Adipose tissue (tissue), 3 donors: ENCODE measurements around the gene VPS11. TPM values are rescaled to one million over a fixed set of nuclear protein-coding genes. Genes with fewer than 3 reads are reported as not detected.

ENCODE experiments used
- H3K27ac ChIP-seq: one replicate; pipeline ENCODE4 v1.5.1; 2013; ENCODE audit warnings: low read depth, low read length
- WGBS, 3 donors: extraction: QIAGEN DNeasy Blood & Tissue Kit; methylation state at CpG; one replicate each; pipeline ENCODE4 v1.1.7; 2013; 5-methylcytosine and 5-hydroxymethylcytosine counted together
- polyA plus RNA-seq, 3 donors: library from polyadenylated mRNA; stranded (reverse); fragments of 200-250 nt; gene quantifications; one replicate each; pipeline ENCODE4 v1.2.3, GENCODE V29; 2013
- donor health status: healthy with polysubstance abuse.
- donor health status: Bipolar disorder and iron deficiency.
- donor health status: healthy.

Gene VPS11
- polyA plus RNA-seq: 10 to 100 TPM; 20.5 to 35.2 (median 30.7) TPM

- peak within 1 kb of the TSS; percentile 86 for H3K27ac ChIP-seq
Observed at GRCh38 chr11:119067371-119068222, at the start of gene VPS11. Gene VPS11 (plus strand): TSS chr11:119067818. CDS start chr11:119067824, 6 bp downstream.

DNA sequence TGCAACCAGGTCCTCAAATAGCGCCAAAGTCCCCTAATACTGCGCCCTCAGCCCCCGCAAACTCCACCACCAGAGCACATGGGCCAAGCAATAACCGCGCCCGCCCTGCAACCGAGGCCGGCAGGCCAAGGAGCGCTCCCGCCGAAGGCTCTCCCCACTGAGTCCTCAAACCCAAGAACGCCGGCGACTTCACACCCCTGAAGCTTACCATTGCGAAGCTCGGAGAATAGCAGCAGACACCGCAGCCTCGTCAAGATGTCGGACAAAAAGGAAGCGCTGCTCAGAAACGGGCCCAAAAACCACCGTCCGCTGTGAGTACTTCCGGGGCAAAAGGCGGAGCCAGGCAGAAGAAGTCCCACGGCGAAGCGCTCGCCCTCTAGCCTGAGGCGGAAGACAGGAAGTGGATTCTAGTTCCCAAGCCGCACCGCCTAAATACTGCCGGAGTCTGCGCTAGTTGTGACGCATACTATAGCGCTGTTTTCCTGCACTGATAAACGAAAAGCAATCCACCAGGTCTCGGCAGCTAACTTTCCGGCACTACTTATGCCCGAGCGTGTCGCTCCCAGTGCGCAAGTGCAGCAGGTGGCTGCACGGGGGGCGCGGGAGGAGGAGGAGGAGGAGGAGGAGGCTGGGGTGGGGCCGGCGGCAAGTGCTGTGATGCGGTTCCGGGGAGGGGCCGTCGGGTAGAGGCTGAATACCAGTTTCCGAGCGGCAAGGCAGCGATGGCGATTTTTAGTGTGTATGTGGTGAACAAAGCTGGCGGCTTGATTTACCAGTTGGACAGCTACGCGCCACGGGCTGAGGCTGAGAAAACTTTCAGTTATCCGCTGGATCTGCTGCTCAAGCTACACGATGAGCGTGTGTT, 49.3 kb upstream of the VPS11 start, which contains the start of the genes RPS25 and TRAPPC4:
RPS25 (minus strand) TSS at position 270 of the 865 bp plus-strand sequence; CDS start at position 211, 59 bp downstream.
TRAPPC4 (plus strand) TSS at position 693 of the 865 bp plus-strand sequence; CDS start at position 723, 30 bp downstream.
- 0 to 1% (median 1%) methylated on average over 63 of the region's 63 CpGs for WGBS, 3 donors
- H3K27ac ChIP-seq: peak within 1 kb of the TSS; percentile 98

More at GRCh38 chr11:119067371-119068222, at the start of gene VPS11:
- 0% methylated on average over 49 of the region's 49 CpGs for WGBS, 3 donors

GRCh38 chr11:119019996-119020395, 47.6 kb upstream of the VPS11 start:
- 30 to 46% (median 43%) methylated on average over 2 of the region's 2 CpGs for WGBS, 3 donors
- H3K27ac ChIP-seq: no peak overlapping the region

DNA sequence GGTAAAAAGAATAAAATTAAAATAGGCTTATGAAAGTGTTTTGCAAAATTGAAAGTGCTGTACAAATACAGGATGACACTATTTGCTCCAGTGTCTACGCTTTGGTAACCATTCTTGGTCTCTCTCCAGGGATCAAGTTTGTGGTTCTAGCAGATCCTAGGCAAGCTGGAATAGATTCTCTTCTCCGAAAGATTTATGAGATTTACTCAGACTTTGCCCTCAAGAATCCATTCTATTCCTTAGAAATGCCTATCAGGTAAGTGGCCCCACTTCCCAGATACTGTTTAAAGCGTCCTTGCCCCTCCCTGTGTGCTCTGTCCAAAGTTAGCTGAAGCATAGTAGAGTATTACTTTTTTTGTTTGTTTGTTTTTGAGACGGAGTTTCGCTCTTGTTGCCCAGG, 46.0 kb upstream of the VPS11 start:
- no peak overlapping the region for H3K27ac ChIP-seq
- WGBS, 3 donors: 75 to 90% (median 86%) methylated on average over 5 of the region's 5 CpGs

DNA sequence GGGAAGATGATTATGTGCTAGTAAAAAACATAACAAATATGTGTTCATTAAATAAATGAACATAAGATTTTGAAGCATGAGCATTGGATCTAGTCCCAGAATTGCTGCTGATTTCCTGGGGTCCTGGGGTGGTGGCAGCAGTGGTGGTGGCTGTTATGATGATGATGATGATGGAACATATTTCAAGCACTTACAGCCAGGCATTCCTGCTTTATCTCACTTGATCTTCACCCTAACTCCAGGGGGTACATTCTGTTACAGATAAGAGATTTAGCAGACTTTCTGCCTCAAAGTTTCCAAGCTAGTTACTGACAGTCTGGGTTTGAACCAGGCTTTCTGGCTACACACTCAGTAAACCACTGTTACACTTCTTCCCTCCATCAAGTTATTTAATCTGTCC, 43.9 kb upstream of the VPS11 start:
- no peak overlapping the region for H3K27ac ChIP-seq

DNA sequence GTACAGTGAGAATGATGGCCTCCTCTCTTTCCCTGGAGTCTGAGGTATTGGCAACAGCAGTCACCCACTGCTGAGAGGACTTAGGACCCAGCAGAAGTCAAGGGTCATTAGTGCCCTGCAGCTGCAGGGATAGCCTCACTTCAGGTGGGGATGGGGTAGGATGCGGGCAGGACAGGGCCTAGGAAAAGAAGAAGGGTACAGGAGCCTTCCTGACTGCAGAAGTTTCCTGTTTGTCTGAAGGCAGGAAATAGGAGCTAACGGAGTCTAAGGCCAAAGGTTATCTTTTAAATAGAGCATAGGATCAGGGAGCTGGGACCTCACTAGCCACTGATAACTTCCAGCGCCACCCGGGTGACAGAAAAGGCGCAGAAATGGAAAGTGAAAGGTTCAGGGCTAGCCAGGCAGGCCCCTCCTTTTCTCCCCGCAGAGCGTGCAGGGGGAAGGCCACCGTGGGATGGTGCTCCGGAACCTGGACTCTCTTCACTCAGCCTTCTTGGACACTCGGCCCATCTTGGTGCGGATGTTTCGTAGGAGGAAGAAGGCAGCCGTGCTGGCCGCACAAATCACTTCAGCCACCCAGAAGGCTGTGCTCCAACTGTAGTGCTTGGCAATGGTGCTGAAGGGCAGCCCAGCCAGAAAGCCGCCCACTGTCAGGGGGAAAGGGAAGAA, 43.1 kb upstream of the VPS11 start:
- 64 to 79% (median 66%) methylated on average over 15 of the region's 15 CpGs for whole genome bisulfite sequencing, 3 donors
- no peak overlapping the region for H3K27ac ChIP-seq

GRCh38 chr11:119025099-119025473, 42.5 kb upstream of the VPS11 start:
- WGBS, 3 donors: 62 to 73% (median 72%) methylated on average over 5 of the region's 5 CpGs
- H3K27ac ChIP-seq: no peak overlapping the region

- no peak overlapping the region for H3K27ac ChIP-seq
- WGBS, 3 donors: 85 to 93% (median 91%) methylated on average over 5 of the region's 5 CpGs
Observed at GRCh38 chr11:119025541-119025940, 42.1 kb upstream of the VPS11 start.

DNA sequence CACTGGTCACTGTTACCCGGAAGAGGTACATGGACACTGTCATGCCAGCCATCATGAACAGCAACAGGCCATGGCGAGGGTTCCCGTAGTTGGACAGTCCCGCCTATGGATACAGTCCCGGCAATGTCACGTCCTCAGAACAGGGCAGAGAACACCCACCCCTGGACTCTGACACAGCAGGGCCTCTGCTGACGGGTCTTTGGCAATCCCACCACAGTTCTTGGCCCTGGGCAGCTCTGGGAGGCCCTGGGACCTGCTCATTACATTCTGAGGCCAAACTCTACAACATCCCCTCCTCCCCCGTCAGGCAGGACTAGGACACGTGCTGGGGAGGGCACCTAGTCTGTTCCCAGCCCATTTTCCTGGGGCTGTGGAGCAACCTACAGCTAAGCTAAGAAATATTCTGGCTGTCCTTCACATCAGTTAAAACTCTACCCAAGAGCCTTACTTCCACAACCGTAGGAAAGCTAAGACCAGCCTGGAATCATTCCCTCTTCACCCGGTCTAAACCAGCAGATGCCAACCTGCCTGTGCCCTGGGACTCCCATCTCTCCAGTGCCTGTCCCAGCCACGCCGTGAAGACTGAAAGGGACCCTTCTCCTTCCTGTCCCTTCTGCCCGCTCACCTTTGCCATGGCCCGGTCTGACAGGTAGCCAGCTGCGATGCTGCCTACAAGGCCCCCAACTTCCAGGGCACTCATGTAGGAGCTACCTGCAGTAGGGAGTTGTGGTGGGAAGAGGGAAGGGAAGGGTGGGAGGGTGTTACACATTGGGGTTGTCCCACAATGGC, 41.4 kb upstream of the VPS11 start:
- 86 to 88% (median 87%) methylated on average over 16 of the region's 16 CpGs for WGBS, 3 donors
- no peak overlapping the region for H3K27ac ChIP-seq

DNA sequence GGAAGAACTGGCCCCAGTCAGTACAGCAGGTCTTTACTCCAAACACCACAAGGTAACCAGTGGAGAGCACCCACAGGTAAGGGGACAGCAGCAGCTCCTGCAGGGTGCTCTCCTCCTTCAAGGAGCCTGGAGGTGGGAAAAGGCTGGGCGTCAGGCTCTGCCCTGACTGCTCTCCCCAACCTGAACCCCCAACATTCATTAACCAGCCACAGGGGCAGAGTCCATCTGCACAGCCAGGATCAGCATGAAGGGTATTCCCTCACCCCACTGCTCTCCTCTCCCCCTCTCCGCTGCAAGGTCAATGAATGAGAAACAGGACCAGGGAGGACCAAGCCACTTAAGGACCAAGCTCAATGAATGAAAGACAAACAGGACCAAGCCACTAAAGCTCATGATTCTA, 40.6 kb upstream of the VPS11 start:
- H3K27ac ChIP-seq: no peak overlapping the region
- WGBS, 3 donors: 61 to 100% (median 94%) methylated on average over 2 of the region's 2 CpGs

DNA sequence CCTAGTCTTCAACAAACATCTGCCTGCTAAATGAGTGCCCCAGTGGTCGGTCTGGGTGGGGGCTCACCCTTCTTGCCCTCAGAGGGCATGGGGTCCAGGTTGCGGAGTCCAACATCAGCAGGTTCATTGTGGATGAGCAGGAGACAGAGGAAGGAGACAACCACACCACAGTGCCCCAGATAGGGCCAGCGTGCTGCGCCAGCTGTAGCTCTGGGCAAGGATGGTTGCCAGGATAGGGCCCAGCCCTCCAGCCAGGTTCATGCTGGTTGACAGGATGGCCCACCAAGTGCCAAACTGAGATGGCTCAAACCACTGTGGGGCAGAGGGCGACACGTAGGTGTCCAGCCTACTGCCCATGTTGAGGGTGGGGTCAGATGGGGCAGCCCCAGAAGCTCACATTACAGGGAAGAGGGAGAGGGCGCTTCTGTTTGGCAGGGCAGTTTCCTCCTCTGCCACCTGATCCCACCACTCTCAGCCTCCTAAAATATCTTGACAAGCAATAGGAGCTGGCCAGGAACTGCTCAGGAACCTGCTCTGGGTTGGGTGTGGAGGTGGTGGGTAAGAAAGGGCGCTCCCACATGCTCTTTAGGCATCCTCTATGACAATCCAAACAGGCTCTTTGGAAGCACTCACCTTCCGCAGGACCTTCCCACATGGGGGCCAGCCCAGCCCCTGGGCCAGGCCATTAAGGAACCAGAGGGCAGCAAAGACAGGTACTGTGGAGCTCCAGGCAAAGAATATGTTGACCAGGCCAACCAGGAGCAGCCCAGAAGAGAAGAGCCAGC, 39.9 kb upstream of the VPS11 start:
- 93 to 96% (median 95%) methylated on average over 9 of the region's 9 CpGs for WGBS, 3 donors
- no peak overlapping the region for H3K27ac ChIP-seq

- H3K27ac ChIP-seq: no peak overlapping the region
- 50 to 85% (median 81%) methylated on average over 9 of the region's 9 CpGs for WGBS, 3 donors
Observed at GRCh38 chr11:119028346-119029068, 39.1 kb upstream of the VPS11 start.

GRCh38 chr11:119029069-119029339, 38.6 kb upstream of the VPS11 start:
- no peak overlapping the region for H3K27ac ChIP-seq
- 31 to 94% (median 89%) methylated on average over 1 of the region's 1 CpG for WGBS, 3 donors

GRCh38 chr11:119029340-119030028, 38.1 kb upstream of the VPS11 start:
- 23 to 60% (median 58%) methylated on average over 10 of the region's 10 CpGs for WGBS, 3 donors
- no peak overlapping the region for H3K27ac ChIP-seq

DNA sequence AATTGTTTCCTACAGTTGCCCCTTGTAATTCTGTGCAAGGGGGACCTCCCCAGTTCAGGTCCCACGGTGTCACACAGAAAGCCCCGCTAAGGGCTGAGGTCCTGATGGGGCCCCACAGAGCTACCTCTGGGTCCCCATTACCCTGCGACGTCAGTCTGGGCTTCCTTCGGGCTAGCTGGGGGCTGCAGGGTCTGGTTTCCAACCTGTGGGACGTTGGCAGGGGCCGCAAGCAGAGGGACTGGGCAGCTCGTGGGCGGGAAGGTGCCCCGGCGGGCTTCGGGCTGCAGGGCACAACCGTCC, 37.6 kb upstream of the VPS11 start:
- no peak overlapping the region for H3K27ac ChIP-seq
- 1 to 7% (median 3%) methylated on average over 13 of the region's 13 CpGs for WGBS, 3 donors

GRCh38 chr11:119030329-119031047, 37.1 kb upstream of the VPS11 start, which contains the start of gene SLC37A4:
Gene SLC37A4 (minus strand): TSS chr11:119030877.
- H3K27ac ChIP-seq: no peak within 1 kb of the TSS
- WGBS, 3 donors: 0 to 1% (median 0%) methylated on average over 58 to 67 of the region's 67 CpGs
